Mesenchymal stem cell (in vitro differentiated cells and primary cell): Measurements from ENCODE around the gene SMCHD1.

Source experiments
- DNase-seq: peaks from one replicate; pipeline ENCODE4 v3.0.0-alpha.2; 2013
- H2AFZ ChIP-seq: one replicate; pipeline ENCODE4 v1.6.1; 2013; ENCODE audit warnings: low read depth, mild to moderate bottlenecking, control low read depth, inconsistent platforms, low read length, moderate library complexity
- H2AK5ac ChIP-seq: 2 replicates; pipeline ENCODE4 v1.6.1; 2013; ENCODE audit warnings: low read length, moderate library complexity, mild to moderate bottlenecking, inconsistent platforms; ENCODE audit not compliant: severe bottlenecking
- H2BK120ac ChIP-seq: one replicate; pipeline ENCODE4 v1.6.1; 2013; ENCODE audit warnings: low read depth, mild to moderate bottlenecking, inconsistent platforms, low read length, moderate library complexity
- H2BK12ac ChIP-seq, 2 experiments: one replicate each; pipeline ENCODE4 v1.6.1; 2013; ENCODE audit warnings: inconsistent platforms in 2 of 2, low read length in 2 of 2, mild to moderate bottlenecking in 2 of 2, moderate library complexity in 2 of 2, control low read depth in 1 of 2
- H2BK15ac ChIP-seq: one replicate; pipeline ENCODE4 v1.6.1; 2013; ENCODE audit warnings: mild to moderate bottlenecking, low read depth, inconsistent platforms; ENCODE audit not compliant: poor library complexity, severe bottlenecking
- H2BK5ac ChIP-seq: 2 replicates; pipeline ENCODE4 v1.6.1; 2013; ENCODE audit warnings: low read depth, mild to moderate bottlenecking, low read length, control low read depth, inconsistent platforms; ENCODE audit not compliant: poor library complexity, severe bottlenecking
- H3K14ac ChIP-seq, 2 experiments: one replicate each; pipeline ENCODE4 v1.6.1; 2013; ENCODE audit warnings: inconsistent platforms in 2 of 2, low read length in 2 of 2, control low read depth in 1 of 2, mild to moderate bottlenecking in 1 of 2, moderate library complexity in 1 of 2
- H3K18ac ChIP-seq, 2 experiments: one replicate each; pipeline ENCODE4 v1.6.1; 2013; ENCODE audit warnings: inconsistent platforms in 2 of 2, low read length in 2 of 2, control low read depth in 1 of 2, low read depth in 1 of 2, mild to moderate bottlenecking in 1 of 2
- H3K23ac ChIP-seq, 2 experiments: one replicate each; pipeline ENCODE4 v1.6.1; 2013; ENCODE audit warnings: inconsistent platforms in 2 of 2, low read length in 2 of 2, mild to moderate bottlenecking in 2 of 2, moderate library complexity in 2 of 2, control low read depth in 1 of 2
- H3K27ac ChIP-seq: 2 replicates; pipeline ENCODE4 v1.5.1; 2013; ENCODE audit warnings: mild to moderate bottlenecking, moderate library complexity, low read length, control low read depth, inconsistent platforms; ENCODE audit not compliant: poor library complexity, severe bottlenecking
- H3K27me3 ChIP-seq, 2 experiments: 2 replicates each; pipeline versions ENCODE4 v1.6.1 to v1.7.0; 2013; ENCODE audit warnings: low read length in 2 of 2, mild to moderate bottlenecking in 2 of 2, moderate library complexity in 2 of 2, control low read depth in 1 of 2, inconsistent platforms in 1 of 2; ENCODE audit not compliant: control insufficient read depth in 1 of 2, insufficient read depth in 1 of 2
- H3K36me3 ChIP-seq, 2 experiments: 2 replicates each; pipeline versions ENCODE4 v1.6.1 to v1.7.0; 2013; ENCODE audit warnings: low read length in 2 of 2, control low read depth in 1 of 2, inconsistent platforms in 1 of 2, low read depth in 1 of 2, mild to moderate bottlenecking in 1 of 2; ENCODE audit not compliant: insufficient read depth in 2 of 2, control insufficient read depth in 1 of 2
- H3K4ac ChIP-seq, 2 experiments: one replicate each; pipeline ENCODE4 v1.6.1; 2013; ENCODE audit warnings: inconsistent platforms in 2 of 2, low read length in 2 of 2, mild to moderate bottlenecking in 2 of 2, moderate library complexity in 2 of 2, control low read depth in 1 of 2, low read depth in 1 of 2
- H3K4me1 ChIP-seq: 2 replicates; pipeline ENCODE4 v1.6.1; 2013; ENCODE audit warnings: low read depth, low read length, control low read depth; ENCODE audit not compliant: control insufficient read depth, insufficient read depth
- H3K4me2 ChIP-seq: 2 replicates; pipeline ENCODE4 v1.6.1; 2013; ENCODE audit warnings: low read length, mild to moderate bottlenecking, inconsistent platforms; ENCODE audit not compliant: poor library complexity, severe bottlenecking
- H3K4me3 ChIP-seq, 2 experiments: 2 replicates each; pipeline versions ENCODE4 v1.5.1 to v1.7.0; 2013; ENCODE audit warnings: low read length in 2 of 2, mild to moderate bottlenecking in 2 of 2, control low read depth in 1 of 2, low read depth in 1 of 2; ENCODE audit not compliant: insufficient read depth in 1 of 2
- H3K79me1 ChIP-seq: replicated peaks from 2 replicates; pipeline ENCODE4 v1.6.1; 2013; ENCODE audit warnings: mild to moderate bottlenecking, control low read depth, low read length, inconsistent platforms; ENCODE audit not compliant: poor library complexity, severe bottlenecking
- H3K9ac ChIP-seq: 2 replicates; pipeline ENCODE4 v1.7.0; 2013; ENCODE audit warnings: mild to moderate bottlenecking, low read length, moderate library complexity
- H3K9me3 ChIP-seq: 2 replicates; pipeline ENCODE4 v1.7.0; 2013; ENCODE audit warnings: mild to moderate bottlenecking, low read length; ENCODE audit not compliant: control insufficient read depth
- H4K8ac ChIP-seq: one replicate; pipeline ENCODE4 v1.6.1; 2013; ENCODE audit warnings: inconsistent platforms, mild to moderate bottlenecking, low read length, moderate library complexity
- H4K91ac ChIP-seq: one replicate; pipeline ENCODE4 v1.6.1; 2013; ENCODE audit warnings: mild to moderate bottlenecking, low read length, inconsistent platforms
- WGBS: methylation state at CpG from one replicate; pipeline ENCODE4 v1.1.7; 2013; ENCODE audit warnings: mixed read lengths; 5-methylcytosine and 5-hydroxymethylcytosine counted together

Gene SMCHD1

GRCh38 chr18:2653467-2653866, 2.1 kb upstream of the SMCHD1 start:
- Histone ChIP-seq H3K14ac (no peak overlapping the region), H3K18ac (no peak overlapping the region), H3K4me1 (peaks cover 3% of the 10 kb centered on the region), H3K9me3 (no peaks in the 10 kb centered on the region), H3K79me1 (no peaks in the 10 kb centered on the region), H3K4ac (no peak overlapping the region), H3K23ac (no peak overlapping the region), H3K9ac (no peak overlapping the region), H3K4me2 (no peak overlapping the region), H2BK15ac (no peak overlapping the region), H2AK5ac (no peak overlapping the region), H2BK5ac (no peak overlapping the region), H3K27me3 (no peaks in the 10 kb centered on the region), H4K8ac (no peak overlapping the region), H2AFZ (no peak overlapping the region), H3K4me3 (no peak overlapping the region), H2BK120ac (no peak overlapping the region), H4K91ac (no peak overlapping the region), H2BK12ac (no peak overlapping the region), H3K27ac (no peak overlapping the region), H3K36me3 (no peaks in the 10 kb centered on the region)
- DNase-seq: no peak
- WGBS: 80% methylated on average over 3 of the region's 4 CpGs

- no peak overlapping the region for H2AK5ac ChIP-seq
- H4K91ac ChIP-seq: no peak overlapping the region
- no peak overlapping the region for H4K8ac ChIP-seq
- peak overlapping the region; percentile 96 for H3K4me2 ChIP-seq
- no peak overlapping the region for H3K23ac ChIP-seq
- no peak for DNase-seq
- no peak overlapping the region for H2BK15ac ChIP-seq
- peaks cover 3% of the 10 kb centered on the region for H3K4me1 ChIP-seq
- H3K14ac ChIP-seq: no peak overlapping the region
- H3K27me3 ChIP-seq: no peaks in the 10 kb centered on the region
- H2BK12ac ChIP-seq: no peak overlapping the region
- H3K4ac ChIP-seq: no peak overlapping the region
- H3K9me3 ChIP-seq: no peaks in the 10 kb centered on the region
- H3K18ac ChIP-seq: no peak overlapping the region
- H3K4me3 ChIP-seq: peak overlapping the region in 1 of 2 experiments; percentile 88
- H3K27ac ChIP-seq: peak overlapping the region; percentile 42
- no peak overlapping the region for H2AFZ ChIP-seq
- H3K9ac ChIP-seq: peak overlapping the region; percentile 97
- WGBS: 28% methylated on average over 13 of the region's 13 CpGs
- no peak overlapping the region for H2BK120ac ChIP-seq
- H3K79me1 ChIP-seq: no peaks in the 10 kb centered on the region
- no peaks in the 10 kb centered on the region for H3K36me3 ChIP-seq
- no peak overlapping the region for H2BK5ac ChIP-seq
Observed at GRCh38 chr18:2654169-2654927, 1.2 kb upstream of the SMCHD1 start.

- peak overlapping the region; percentile 96 for H3K4me2 ChIP-seq
- no peaks in the 10 kb centered on the region for H3K79me1 ChIP-seq
- peak overlapping the region; percentile 97 for H3K9ac ChIP-seq
- no peaks in the 10 kb centered on the region for H3K36me3 ChIP-seq
- no peak overlapping the region for H2BK120ac ChIP-seq
- peak overlapping the region; percentile 42 for H3K27ac ChIP-seq
- H2AK5ac ChIP-seq: no peak overlapping the region
- peak overlapping the region in 1 of 2 experiments; percentile 24 for H3K4ac ChIP-seq
- DNase-seq: no peak
- H3K9me3 ChIP-seq: no peaks in the 10 kb centered on the region
- peak overlapping the region; percentile 55 for H4K8ac ChIP-seq
- H2BK15ac ChIP-seq: no peak overlapping the region
- 1% methylated on average over 22 of the region's 22 CpGs for WGBS
- peak overlapping the region; percentile 69 to 91 for H3K18ac ChIP-seq
- no peak overlapping the region for H2BK12ac ChIP-seq
- H2BK5ac ChIP-seq: no peak overlapping the region
- H3K4me3 ChIP-seq: peak overlapping the region; percentile 88 to 92
- no peaks in the 10 kb centered on the region for H3K27me3 ChIP-seq
- peaks cover 3% of the 10 kb centered on the region for H3K4me1 ChIP-seq
- peak overlapping the region; percentile 97 for H2AFZ ChIP-seq
- H3K14ac ChIP-seq: no peak overlapping the region
- no peak overlapping the region for H4K91ac ChIP-seq
- no peak overlapping the region for H3K23ac ChIP-seq
Observed at GRCh38 chr18:2654928-2655177, 673 bp upstream of the SMCHD1 start.

GRCh38 chr18:2655954-2656236, 369 bp downstream of the SMCHD1 start:
- H3K4ac ChIP-seq: peak overlapping the region; percentile 77 to 94
- 0% methylated on average over 1 of the region's 37 CpGs for WGBS
- peak overlapping the region in 1 of 2 experiments; percentile 39 for H3K14ac ChIP-seq
- peak overlapping the region; percentile 63 to 99 for H3K18ac ChIP-seq
- DNase-seq: no peak
- H3K9me3 ChIP-seq: no peaks in the 10 kb centered on the region
- no peak overlapping the region for H2AFZ ChIP-seq
- peak overlapping the region; percentile 49 for H2BK120ac ChIP-seq
- H2BK5ac ChIP-seq: peak overlapping the region; percentile 88
- peak overlapping the region; percentile 94 for H2BK15ac ChIP-seq
- no peaks in the 10 kb centered on the region for H3K79me1 ChIP-seq
- H2AK5ac ChIP-seq: no peak overlapping the region
- peak overlapping the region; percentile 72 for H4K8ac ChIP-seq
- H3K23ac ChIP-seq: peak overlapping the region; percentile 90 to 94
- peak overlapping the region; percentile 77 for H3K4me2 ChIP-seq
- peaks cover 0 to 2% of the 10 kb centered on the region in 2 experiments for H3K36me3 ChIP-seq
- no peaks in the 10 kb centered on the region for H3K27me3 ChIP-seq
- H3K4me3 ChIP-seq: peak overlapping the region; percentile 88 to 92
- H4K91ac ChIP-seq: peak overlapping the region; percentile 80
- no peak overlapping the region for H2BK12ac ChIP-seq
- peak overlapping the region; percentile 68 for H3K27ac ChIP-seq
- peak overlapping the region; percentile 97 for H3K9ac ChIP-seq
- H3K4me1 ChIP-seq: peaks cover 3% of the 10 kb centered on the region
